GM21529 (cell line): ENCODE measurements around the gene DPYD.
"Not testable (repeated sequence)": the region's sequence is repeated elsewhere in the genome, so short reads cannot be mapped to it uniquely, and the experiment has no call there.

ENCODE experiments used
- ATAC-seq: cut with Tn5 transposase; IDR thresholded peaks from one replicate; pipeline ENCODE4 v1.9.1; 2021; ENCODE audit not compliant: unreplicated experiment

The DPYD gene

GRCh38 chr1:97245682-97246081 lies 675.2 kb downstream of the DPYD start:
- ATAC-seq: no peak

- no peak for ATAC-seq
Measured at GRCh38 chr1:97245026-97245425, 675.8 kb downstream of the DPYD start.

- peak; percentile 71 for ATAC-seq
Measured at GRCh38 chr1:97243973-97244560, 676.8 kb downstream of the DPYD start.

GRCh38 chr1:97238816-97239215 lies 682.0 kb downstream of the DPYD start:
- no peak for ATAC-seq

- ATAC-seq: not testable (repeated sequence)
Measured at GRCh38 chr1:97231354-97231753, 689.5 kb downstream of the DPYD start.

- no peak for ATAC-seq
Measured at GRCh38 chr1:97212671-97213070, 708.2 kb downstream of the DPYD start.

DNA sequence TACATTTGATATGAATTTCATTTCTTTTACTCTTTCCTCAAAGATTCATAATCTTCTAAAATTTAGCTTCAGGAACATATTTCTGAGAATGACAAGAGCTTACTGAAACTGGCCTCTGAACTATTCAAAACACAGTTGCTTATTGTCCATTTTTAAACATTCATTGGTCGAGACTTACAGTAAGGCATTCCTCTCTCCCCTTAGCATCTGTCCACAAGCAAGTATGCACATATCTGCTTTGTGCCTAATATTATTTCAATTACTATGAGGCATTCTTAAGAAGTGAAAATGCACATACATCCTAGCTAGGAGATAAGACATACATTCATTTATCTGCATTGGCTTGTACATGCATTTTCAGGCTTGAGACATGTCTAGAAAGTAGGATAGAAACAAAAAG lies 710.5 kb downstream of the DPYD start:
- no peak for ATAC-seq

GRCh38 chr1:97209381-97209957 lies 711.4 kb downstream of the DPYD start:
- ATAC-seq: no peak

DNA sequence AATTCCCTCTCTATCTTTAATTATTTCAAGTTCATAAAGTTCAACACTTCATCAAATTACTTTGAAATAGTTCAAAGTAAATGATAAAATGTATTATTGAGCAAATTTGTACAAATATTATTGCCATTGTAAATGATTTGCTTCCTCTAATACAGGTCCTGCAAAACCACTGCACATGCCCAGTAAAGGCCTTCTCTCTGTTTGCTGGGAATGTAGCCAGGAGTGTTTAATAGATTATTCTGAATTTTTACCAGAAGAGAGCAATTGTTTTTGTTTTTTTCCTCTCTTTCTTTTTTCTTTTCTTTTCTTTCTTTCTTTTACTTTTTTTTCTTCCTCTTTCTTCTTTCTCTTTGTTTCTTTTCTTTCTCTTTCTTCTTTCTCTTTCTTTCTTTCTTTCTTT lies 713.0 kb downstream of the DPYD start:
- ATAC-seq: no peak

GRCh38 chr1:97204468-97204867 lies 716.4 kb downstream of the DPYD start:
- ATAC-seq: no peak

GRCh38 chr1:97202481-97203380 lies 718.1 kb downstream of the DPYD start:
- no peak for ATAC-seq

GRCh38 chr1:97201641-97202040 lies 719.2 kb downstream of the DPYD start:
- ATAC-seq: no peak

DNA sequence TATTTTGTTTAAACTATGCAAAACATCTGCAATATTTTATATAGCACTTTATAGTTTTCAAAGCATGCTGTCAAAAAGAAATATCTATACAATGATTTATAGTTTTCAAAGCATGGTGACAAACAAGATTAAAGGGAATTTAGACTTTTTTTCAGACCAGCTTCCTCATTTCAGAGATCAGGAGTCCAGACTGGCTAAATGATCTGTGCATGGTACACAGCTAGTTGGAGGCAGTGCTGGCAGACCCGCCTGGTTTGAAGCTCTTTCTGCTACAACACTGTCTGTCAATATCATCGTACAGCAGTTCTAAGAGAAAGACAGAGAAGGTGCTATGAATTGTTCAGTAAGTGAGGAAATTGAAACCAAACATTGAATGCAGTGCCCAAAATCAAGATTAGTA lies 720.2 kb downstream of the DPYD start:
- ATAC-seq: no peak

DNA sequence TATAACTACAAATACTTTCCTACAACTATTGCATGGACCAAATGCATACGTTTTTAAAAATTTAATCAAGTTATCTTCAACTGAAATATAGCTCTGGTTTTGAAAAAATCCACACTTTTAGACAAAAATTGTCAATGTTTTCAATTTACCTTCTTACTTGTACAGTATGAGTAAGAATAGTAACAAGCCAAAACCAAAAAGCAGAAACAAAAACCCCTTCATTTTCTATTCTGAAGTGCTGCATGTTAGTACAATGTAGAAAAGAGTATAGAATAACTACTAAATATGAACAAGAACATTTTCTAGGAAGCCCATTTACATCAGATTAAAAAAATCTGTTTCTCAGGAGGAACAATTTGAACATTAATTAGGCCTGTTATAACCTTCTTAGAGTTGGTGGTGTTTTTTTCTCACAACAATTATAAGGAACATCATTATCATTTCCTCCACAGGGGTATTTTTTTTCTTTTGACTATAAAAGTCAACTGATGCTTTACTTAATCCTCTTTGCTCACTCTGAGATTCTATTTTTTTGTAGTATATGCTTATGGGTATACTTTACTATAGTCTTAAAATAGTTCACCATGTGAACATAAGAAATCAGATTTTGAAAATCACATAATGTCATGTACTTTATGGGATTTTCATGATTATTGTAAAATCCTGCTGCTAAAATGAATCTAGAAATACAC lies 723.9 kb downstream of the DPYD start:
- ATAC-seq: no peak

GRCh38 chr1:97192872-97193572 lies 727.8 kb downstream of the DPYD start:
- no peak for ATAC-seq

GRCh38 chr1:97190326-97190725 lies 730.5 kb downstream of the DPYD start:
- ATAC-seq: no peak

GRCh38 chr1:97186381-97186780 lies 734.5 kb downstream of the DPYD start:
- no peak for ATAC-seq

GRCh38 chr1:97174039-97174704 lies 746.7 kb downstream of the DPYD start:
- no peak for ATAC-seq

DNA sequence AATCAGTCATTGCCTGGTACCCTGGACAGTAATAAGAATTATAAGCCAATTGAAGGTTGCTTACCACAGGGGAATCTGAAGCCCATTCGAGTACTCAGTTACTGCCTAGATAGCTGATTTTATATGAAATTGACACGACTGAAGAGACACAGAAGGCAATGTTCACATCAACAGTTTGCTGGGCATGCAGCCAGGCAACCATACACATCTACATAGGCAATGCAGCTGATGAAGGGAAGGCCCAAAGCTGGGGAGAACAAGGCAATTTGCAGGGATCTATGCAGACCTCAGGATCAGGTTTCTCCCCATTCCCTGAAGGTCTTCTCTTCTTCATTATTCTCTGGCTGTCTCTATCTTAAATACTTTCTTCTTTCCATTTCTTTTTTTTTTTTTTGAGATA lies 750.5 kb downstream of the DPYD start:
- no peak for ATAC-seq

DNA sequence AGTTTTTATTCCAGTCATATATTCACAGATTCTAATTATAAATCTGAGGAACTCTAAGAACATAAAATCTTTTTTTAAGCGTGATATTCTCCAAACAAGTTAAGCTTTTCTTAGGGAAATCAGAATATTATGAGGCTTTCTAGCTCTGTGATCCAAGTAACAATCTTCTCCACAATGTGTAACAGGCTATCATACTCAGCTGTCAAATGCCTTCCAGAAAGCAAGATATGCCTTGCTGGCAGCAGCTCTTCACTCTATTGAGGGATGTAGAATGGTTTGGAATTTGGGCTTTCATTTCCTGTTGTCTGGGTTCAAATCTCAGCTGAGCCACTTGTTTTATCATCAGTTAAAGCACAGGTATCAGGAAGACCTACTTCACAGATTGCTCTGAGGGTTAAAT lies 752.8 kb downstream of the DPYD start:
- no peak for ATAC-seq
